ENCODE measurements around the gene KDM2A.

KDM2A gene

DNA sequence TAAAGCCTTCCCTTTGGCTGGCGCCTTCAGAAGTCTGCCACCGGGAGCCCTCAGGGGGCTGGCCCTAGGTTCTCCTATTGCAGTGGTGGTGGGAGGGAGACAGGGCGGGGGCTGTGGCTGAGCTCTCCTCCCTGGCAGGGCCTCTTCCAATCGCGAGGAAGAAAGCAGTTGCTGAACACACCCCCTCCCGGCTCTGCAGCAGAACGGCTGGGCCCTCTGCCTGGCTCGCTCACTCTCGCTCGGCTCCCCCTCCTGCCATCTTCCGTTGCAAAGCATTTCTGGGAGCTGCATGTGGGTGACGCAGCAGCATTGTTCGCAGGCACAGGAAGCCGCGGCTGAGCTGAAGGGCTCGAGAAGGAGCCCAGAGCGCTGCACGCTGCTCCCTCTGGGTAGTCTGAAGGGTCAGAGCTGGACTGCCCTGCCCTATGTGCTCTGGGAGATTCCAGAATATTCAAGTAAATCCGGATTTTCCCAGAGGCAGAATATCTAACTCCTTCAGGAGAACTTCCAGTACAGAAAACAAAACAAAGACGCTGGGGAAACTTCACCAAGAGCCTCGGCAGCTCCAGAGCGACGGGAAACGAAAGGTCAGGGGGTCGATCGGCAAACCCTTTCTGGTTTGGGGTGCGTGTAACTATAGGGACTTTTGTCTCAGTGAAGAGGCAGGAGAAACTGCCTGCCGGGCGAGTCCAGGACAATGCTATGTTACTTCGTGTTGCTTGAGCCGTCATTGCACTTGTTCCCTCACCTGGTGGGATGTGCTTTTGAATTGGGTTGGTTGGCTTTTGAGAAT, 120.9 kb downstream of the KDM2A start:
- peak; percentile 100 for DNase-seq

- peak; percentile 76 for DNase-seq
Measured at GRCh38 chr11:67240576-67241389, 121.7 kb downstream of the KDM2A start.

DNA sequence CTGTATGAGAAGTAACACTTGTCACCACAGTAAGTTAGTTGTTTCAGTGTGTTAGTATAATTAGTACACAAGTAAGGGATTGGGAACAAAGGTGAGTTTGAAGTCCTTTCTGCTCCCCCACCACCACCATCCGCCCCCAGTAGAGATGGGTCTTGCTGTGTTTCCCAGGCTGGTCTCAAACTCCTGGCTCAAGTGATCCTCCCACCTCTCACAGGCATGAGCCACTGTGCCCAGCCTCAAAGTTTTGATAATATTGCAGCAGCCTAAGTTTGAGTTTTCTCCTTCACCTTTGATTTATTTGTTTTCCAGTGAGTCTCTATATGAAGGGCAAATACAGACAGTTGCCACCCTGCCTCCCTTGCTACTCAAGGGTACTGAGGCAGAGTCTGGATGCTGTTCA, 123.5 kb downstream of the KDM2A start:
- no peak for DNase-seq

DNA sequence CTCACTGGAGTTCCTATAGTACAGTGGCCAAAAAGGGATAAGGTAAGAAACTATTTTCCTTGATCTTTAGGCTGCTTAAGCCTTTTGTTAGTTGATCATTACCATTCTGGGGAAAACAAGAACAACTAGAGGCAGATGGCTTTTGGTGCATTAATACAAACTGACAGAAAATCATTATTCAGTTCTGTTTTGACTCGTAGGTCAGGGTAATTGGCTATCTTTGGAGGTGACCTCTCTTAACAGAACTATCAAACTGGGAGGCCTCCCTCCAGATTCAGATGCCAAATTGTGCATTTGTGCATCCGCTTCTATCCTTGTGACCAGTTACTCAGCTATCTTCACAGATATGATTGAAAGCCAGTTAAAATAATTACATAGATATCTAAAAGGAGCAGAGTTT, 124.0 kb downstream of the KDM2A start:
- no peak for DNase-seq

GRCh38 chr11:67245046-67245445, 126.0 kb downstream of the KDM2A start:
- no peak for DNase-seq

GRCh38 chr11:67247946-67248550, 129.0 kb downstream of the KDM2A start:
- no peak for DNase-seq

DNA sequence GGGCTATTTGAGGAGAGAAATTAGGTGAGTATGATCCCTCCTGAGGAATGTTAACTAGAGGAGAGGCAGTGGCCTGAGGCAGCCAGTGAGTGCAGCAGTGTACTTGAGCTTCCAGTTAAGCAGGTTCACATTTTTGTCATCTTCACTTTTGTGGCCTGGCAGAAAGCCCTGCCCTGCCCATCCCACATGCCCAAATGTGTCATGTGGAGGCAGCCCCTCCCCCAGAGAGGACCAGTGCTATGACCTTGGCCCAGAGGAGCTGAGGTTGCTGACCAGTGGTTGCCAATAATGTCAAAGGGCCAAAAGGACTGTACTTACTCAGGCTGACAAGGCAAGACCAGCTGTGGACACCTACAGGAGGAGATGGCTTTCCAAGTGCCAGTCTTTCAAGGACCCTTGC, 129.6 kb downstream of the KDM2A start:
- DNase-seq, result peak; percentile 95

DNA sequence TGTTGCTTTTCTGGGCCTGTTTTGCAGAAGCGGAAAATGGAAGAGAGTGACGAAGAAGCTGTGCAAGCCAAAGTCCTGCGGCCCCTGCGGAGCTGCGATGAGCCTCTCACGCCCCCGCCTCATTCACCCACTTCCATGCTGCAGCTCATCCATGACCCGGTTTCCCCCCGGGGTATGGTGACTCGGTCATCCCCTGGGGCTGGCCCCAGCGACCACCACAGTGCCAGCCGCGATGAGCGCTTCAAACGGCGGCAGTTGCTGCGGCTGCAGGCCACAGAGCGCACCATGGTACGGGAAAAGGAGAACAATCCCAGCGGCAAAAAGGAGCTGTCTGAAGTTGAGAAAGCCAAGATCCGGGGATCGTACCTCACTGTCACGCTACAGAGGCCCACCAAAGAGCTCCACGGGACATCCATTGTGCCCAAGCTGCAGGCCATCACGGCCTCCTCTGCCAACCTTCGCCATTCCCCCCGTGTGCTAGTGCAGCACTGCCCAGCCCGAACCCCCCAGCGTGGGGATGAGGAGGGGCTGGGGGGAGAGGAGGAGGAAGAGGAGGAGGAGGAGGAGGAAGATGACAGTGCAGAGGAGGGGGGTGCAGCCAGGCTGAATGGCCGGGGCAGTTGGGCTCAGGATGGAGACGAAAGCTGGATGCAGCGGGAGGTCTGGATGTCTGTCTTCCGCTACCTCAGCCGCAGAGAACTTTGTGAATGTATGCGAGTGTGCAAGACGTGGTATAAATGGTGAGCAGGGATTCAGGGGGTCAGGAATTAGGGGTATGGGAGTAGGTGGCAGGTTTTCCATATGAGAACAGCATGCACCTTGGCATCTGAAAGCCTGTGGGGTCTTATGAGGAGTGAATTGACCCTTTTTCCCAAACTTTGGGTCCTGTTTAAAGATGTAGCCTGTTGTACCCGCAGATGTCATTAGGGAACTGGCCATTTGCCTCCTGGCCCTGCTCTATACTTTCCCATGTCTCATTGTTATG, 131.3 kb downstream of the KDM2A start:
- no peak for DNase-seq

GRCh38 chr11:67251841-67252240, 132.8 kb downstream of the KDM2A start:
- no peak for DNase-seq

GRCh38 chr11:67252831-67253239, 133.8 kb downstream of the KDM2A start:
- peak; percentile 61 for DNase-seq

DNA sequence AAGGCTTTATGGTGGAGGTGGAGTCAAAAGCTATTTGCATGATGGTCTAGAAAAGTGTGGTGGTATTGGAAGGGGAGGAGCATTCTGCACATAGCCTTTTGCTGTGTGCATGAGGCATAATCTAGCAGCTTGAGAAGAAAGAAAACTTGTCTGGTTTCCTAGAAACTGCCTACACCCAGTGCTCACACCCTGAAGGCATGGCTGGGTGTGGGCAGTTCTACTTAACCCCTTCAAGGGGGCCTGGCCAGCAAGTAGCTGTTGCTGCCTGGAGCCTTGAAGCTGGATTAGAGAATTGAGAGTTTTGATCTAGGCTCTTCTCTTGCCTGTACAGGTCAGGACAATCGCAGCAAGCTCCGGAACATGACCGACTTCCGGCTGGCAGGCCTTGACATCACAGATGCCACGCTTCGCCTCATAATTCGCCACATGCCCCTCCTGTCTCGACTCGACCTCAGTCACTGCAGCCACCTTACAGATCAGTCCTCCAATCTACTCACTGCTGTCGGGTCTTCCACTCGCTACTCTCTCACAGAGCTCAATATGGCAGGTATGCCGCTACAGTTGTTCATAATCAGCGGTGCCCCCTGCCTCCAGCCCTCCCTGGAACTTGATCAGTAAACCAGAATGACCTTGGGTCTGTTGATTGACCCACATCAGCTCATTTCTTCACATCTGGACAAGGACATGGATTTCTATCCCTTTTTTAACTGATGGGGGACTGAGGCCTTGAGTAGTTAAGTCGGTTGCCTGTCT, 135.0 kb downstream of the KDM2A start:
- no peak for DNase-seq

DNA sequence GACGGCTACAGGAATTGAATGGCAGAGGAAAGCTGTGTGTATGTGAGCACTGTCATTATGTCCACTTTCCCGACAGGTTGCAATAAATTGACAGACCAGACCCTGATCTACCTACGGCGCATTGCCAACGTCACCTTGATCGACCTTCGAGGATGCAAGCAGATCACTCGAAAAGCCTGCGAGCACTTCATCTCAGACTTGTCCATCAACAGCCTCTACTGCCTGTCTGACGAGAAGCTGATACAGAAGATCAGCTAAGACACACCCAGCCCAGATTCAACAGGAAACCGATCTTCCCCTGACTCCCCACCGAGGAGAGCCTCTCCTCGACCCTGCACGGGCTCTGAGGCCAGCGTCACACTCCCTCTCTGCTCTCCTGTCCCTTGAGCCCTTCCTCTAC, 135.7 kb downstream of the KDM2A start:
- DNase-seq, result no peak

- DNase-seq, result no peak
Measured at GRCh38 chr11:67255353-67255752, 136.3 kb downstream of the KDM2A start.

DNA sequence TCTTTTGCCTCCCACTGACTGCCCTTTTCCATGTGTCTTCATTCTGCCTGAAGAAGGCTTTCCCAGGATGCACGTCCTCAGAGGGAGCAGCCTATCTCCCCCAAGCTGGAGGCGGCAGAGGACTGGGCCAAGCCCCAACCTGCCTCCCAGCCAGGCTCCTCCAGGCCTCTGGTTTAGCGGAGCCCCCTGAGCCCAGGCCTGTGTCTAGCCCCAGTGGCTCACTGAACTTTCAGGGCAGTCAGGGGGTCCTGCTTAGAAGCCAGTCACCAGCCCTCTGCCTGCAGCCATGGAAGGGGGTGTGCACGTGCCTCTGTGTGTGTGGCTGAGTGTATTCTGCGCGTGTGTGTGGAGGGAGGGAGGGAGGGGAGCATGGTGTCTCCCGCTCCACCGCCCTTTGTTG, 136.8 kb downstream of the KDM2A start:
- DNase-seq, result no peak

GRCh38 chr11:67256477-67257135, 137.5 kb downstream of the KDM2A start:
- DNase-seq, result no peak

GRCh38 chr11:67260406-67260805, 141.3 kb downstream of the KDM2A start:
- no peak for DNase-seq

DNA sequence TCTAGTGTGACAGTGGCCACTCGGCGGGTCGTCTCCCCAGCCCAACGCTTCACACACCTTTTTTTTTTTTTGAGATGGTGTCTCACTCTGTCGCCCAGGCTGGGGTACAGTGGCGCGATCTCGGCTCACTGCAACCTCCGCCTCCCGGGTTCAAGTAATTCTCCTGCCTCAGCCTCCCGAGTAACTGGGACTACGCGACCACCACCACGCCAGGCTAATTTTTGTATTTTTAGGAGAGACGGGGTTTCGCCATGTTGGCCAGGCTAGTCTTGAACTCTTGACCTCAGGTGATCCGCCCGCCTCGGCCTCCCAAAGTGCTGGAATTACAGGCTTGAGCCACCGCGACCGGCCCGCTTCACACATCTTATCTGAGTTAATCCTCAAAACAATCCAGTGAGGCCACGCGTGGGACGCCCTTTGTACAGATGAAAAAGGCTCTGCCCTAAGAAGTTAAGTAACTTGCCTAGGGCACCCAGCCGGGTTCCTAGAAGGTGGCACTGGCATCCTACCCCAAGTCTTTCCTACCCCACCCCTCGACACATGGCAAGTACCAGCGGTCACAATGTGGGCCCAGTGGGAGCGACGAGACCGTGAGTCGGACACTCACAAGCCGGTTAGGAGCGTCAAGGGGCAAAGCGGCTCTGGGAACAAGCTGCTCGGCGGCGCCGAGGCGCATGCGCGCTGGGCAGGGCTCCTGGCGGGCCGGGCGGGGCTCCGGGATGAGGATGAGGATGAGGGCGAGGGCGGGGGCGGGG, 142.0 kb downstream of the KDM2A start:
- DNase-seq, result peak; percentile 84

DNA sequence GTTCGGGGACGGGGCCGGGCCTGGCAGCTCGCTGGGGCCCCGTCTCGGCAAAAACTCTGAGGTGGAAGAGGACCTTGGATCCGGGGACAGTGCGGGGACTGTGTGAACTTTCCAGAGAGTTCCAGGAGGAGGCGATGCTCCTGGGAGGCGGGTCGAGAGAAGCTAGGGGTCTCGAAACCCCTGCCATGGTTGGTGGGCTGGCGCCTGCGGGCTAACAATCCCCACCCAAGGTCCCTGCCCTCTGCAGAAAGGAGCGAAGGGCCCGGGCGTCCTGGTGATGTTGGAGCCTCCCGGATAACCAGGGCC, 142.5 kb downstream of the KDM2A start:
- DNase-seq, result no peak

DNA sequence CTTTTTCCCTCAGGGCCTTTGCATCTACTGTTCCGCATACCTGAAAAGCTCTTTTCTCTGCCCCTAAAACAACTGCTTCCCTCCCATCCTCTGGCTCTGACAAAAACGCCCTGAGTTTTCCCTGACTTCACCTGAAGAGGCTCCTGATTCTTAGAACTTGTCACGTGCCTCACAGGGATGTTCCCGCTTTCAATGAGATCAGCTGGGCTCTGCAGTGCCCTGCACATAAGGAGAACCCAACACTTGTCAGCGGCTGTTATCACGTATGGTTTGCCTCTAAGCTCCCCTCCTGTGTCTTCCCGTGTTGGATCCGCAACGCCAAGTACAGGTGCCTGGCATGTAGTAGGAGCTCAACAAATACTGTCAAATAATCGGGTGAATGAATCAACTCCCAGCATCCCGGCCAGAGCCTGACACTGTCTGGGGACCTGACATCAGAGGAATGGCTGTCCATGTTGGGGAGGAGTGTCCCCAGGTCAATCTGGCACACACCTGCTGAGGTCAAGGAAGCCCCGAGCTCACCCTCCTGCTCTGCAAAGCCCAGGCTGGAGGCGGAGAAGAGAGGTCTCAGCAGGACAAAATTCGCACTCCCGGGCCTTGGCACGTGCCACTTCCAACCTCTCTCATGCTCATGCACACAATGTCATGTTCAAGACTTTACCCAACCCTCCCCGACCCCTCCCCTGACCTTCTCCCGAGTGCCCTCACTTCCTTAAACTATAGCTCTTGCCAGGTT, 143.1 kb downstream of the KDM2A start:
- DNase-seq, result no peak

Data from islet precursor cell (in vitro differentiated cells).